ENCODE measurements around the gene CCL18.

- TF ChIP-seq YY1 (IDR thresholded peaks at IDR 0.05; ENCODE audit: insufficient read depth, insufficient read length) (no peak), ZNF274 (IDR thresholded peaks at IDR 0.05; ENCODE audit: low read depth, low read length) (no peak), SUZ12 (IDR thresholded peaks at IDR 0.05; ENCODE audit: extremely low read depth, insufficient read depth, insufficient read length) (no peak)
Observed at GRCh38 chr17:36024106-36024869, 39.8 kb upstream of the CCL18 start.
